Body of pancreas (tissue), 4 donors: Measurements from ENCODE around the gene PPT2. TPM values are rescaled to one million over a fixed set of nuclear protein-coding genes. Genes with fewer than 3 reads are reported as not detected.

Experiments
- ATAC-seq: fragments of 150-250 bp; one replicate; pipeline ENCODE4 v1.9.1; 2016
- DNase-seq, 4 donors: peaks; one replicate each; pipeline ENCODE4 v3.0.0-alpha.2; 2019
- H3K27ac ChIP-seq, 4 donors: fragments of 200-600 bp; sonication (generic); 1 replicate in 3 of 4; 2 replicates in 1 of 4; pipeline versions ENCODE4 v1.5.1 to v1.6.1; 2016 to 2019; ENCODE audit warnings: mild to moderate bottlenecking in 1 of 4, mixed read lengths in 1 of 4, moderate library complexity in 1 of 4
- H3K27me3 ChIP-seq, 2 donors: fragments of 200-600 bp; sonication (generic); one replicate each; pipeline ENCODE4 v1.6.0; 2016; ENCODE audit warnings: mild to moderate bottlenecking in 1 of 2
- H3K36me3 ChIP-seq, 2 donors: fragments of 200-600 bp; sonication (generic); replicated peaks in 1 of 2; 2 replicates each; pipeline ENCODE4 v1.5.1; 2016; ENCODE audit warnings: low read depth in 2 of 2; ENCODE audit not compliant: insufficient read depth in 1 of 2
- H3K4me1 ChIP-seq: fragments of 200-600 bp; sonication (generic); one replicate; pipeline ENCODE4 v1.6.0; 2016
- H3K4me3 ChIP-seq, 2 donors: fragments of 200-600 bp; sonication (generic); 1 replicate in 1 of 2; 2 replicates in 1 of 2; pipeline ENCODE4 v1.5.1; 2016 to 2019
- H3K9me3 ChIP-seq, 3 donors: fragments of 200-600 bp; sonication (generic); 1 replicate in 2 of 3; 2 replicates in 1 of 3; pipeline ENCODE4 v1.5.1; 2016
- POLR2A ChIP-seq, 3 donors: fragments of 450-650 bp; IDR thresholded peaks; one replicate each; pipeline ENCODE4 v1.6.1; 2016; ENCODE audit warnings: antibody characterized with exemption in 3 of 3, mild to moderate bottlenecking in 2 of 3
- WGBS, 2 donors: methylation state at CpG; one replicate each; pipeline ENCODE4 v1.1.5; 2017; 5-methylcytosine and 5-hydroxymethylcytosine counted together
- intact Hi-C: fragments of 100-400 bp; cut with DNase I; formaldehyde crosslinking; loops from one replicate; pipeline ENCODE4 v1.15.1; 2023
- total RNA-seq, 2 donors: library from RNA; depleted of rRNA; stranded (reverse); fragments of >200 nt; gene quantifications; one replicate each; pipeline ENCODE4 v1.1.0, GENCODE V29; 2016
- TF ChIP-seq, protein P1 (sequence below), 7 experiments: fragments of 450-650 bp in 4 of 7; fragments of 200-600 bp in 3 of 7; sonication (generic) in 3 of 7; IDR thresholded peaks; one replicate each; pipeline ENCODE4 v1.5.1; 2016 to 2019; ENCODE audit warnings: antibody characterized with exemption in 7 of 7

The PPT2 gene
- total RNA-seq, 2 donors from 2014 or later, result 3.6 to 9.9 TPM

DNA sequence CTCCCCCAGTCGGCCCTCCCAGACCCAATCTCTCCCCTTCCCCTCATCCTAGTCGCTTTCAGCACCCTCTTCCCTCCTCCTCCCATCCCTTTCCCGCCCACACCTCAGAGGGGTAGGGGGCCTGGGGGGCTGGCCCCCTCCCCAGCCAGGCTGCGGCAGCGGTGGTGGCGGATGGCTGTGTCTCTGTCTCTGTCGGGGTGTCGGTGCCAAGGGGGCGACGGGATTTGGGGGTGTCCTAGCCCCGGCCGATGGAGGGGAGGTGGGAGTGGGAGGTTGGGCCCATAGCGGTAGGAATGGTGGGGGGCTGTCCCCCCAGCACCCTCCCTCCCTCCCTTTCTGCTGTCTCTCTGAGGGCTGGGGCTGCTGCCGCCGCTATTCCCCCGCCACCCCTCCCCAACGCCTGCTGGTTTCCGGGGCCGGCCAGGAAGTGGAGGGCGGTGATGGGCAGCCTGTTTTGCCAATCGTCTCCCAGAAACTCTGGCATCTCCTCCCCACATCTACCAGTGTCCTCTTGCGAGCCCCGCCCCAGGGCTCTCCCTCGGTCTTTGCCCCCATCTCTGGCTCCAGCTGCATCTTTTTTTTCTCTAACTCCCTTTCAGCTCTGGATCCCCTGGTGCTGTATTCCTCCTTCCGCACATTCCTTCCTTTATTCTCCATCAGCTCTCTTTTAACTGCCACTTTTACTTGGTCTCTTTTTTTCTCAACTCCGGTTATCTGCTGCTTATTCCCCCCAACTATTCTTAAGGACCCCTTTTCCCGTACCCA lies 22.0 kb downstream of the PPT2 start, which contains the start of gene AGPAT1:
TSS of gene AGPAT1 (minus strand) at position 374 of the 765 bp plus-strand sequence. CDS start 4,588 bp downstream, outside the sequence.
- Histone ChIP-seq H3K27ac (peak within 1 kb of the TSS; percentile 81 to 94 (median 85)), H3K4me3 (peak within 1 kb of the TSS; percentile 53 to 98), H3K36me3 (no peaks in the 10 kb centered on the region), H3K9me3 (no peaks in the 10 kb centered on the region), H3K4me1 (peaks cover 41% of the 10 kb centered on the region), H3K27me3 (no peaks in the 10 kb centered on the region)
- 1 to 2% methylated on average over 17 to 27 of the region's 27 CpGs for WGBS, 2 donors
- TF ChIP-seq, protein P1, sequence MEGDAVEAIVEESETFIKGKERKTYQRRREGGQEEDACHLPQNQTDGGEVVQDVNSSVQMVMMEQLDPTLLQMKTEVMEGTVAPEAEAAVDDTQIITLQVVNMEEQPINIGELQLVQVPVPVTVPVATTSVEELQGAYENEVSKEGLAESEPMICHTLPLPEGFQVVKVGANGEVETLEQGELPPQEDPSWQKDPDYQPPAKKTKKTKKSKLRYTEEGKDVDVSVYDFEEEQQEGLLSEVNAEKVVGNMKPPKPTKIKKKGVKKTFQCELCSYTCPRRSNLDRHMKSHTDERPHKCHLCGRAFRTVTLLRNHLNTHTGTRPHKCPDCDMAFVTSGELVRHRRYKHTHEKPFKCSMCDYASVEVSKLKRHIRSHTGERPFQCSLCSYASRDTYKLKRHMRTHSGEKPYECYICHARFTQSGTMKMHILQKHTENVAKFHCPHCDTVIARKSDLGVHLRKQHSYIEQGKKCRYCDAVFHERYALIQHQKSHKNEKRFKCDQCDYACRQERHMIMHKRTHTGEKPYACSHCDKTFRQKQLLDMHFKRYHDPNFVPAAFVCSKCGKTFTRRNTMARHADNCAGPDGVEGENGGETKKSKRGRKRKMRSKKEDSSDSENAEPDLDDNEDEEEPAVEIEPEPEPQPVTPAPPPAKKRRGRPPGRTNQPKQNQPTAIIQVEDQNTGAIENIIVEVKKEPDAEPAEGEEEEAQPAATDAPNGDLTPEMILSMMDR (IDR thresholded peaks at IDR 0.05), result no peak
- TF ChIP-seq POLR2A (IDR thresholded peaks at IDR 0.05), result peak in 2 of 3 donors; percentile 49 to 73
- intact Hi-C loops, result no loop called here
- peak; percentile 97 to 98 (median 98) for DNase-seq
- peak; percentile 56 for ATAC-seq

DNA sequence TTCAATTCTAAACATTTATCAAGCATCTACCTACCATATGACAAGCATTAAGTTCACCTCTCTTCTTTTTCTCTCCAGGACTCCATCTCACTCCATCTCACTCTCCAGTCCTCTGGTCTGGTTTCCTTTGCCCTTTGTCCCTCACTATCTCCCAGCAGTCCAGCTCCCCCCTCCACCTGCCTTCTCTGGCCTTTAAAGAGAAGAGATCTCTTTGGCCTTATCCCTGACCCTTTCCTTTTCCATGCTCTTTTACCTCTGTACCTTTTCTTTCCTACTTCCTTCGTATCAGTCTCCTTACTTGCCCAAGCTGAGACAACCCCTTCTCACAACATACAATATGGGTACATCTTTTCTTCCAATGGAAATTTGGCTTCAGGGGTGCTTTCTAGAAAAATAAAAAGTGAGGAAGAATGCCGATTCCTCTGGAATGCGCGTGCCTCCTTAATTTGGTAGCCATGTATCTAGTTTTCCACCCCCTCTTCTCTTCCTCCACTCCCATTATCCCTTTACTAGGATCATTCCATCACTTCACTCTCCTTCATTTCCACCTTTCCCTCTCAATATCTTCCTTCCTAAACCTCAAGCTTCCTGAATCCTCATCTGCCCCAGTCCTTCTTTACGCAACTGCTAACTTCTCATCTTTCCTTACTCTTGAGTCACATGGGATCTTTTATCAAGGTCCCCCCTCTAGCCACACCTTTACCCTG lies 22.7 kb downstream of the PPT2 start:
- peaks cover 41% of the 10 kb centered on the region for H3K4me1 ChIP-seq
- no peak overlapping the region for H3K4me3 ChIP-seq
- peak overlapping the region; percentile 81 to 94 (median 85) for H3K27ac ChIP-seq
- no peaks in the 10 kb centered on the region for H3K36me3 ChIP-seq
- H3K27me3 ChIP-seq, result no peaks in the 10 kb centered on the region
- no peak for DNase-seq
- H3K9me3 ChIP-seq, result no peaks in the 10 kb centered on the region
- 13 to 23% methylated on average over 5 of the region's 5 CpGs for WGBS, 2 donors
- intact Hi-C loops, result no loop called here
- ATAC-seq, result no peak
- TF ChIP-seq, protein P1 (IDR thresholded peaks at IDR 0.05), result no peak
- no peak for TF ChIP-seq POLR2A (IDR thresholded peaks at IDR 0.05)

DNA sequence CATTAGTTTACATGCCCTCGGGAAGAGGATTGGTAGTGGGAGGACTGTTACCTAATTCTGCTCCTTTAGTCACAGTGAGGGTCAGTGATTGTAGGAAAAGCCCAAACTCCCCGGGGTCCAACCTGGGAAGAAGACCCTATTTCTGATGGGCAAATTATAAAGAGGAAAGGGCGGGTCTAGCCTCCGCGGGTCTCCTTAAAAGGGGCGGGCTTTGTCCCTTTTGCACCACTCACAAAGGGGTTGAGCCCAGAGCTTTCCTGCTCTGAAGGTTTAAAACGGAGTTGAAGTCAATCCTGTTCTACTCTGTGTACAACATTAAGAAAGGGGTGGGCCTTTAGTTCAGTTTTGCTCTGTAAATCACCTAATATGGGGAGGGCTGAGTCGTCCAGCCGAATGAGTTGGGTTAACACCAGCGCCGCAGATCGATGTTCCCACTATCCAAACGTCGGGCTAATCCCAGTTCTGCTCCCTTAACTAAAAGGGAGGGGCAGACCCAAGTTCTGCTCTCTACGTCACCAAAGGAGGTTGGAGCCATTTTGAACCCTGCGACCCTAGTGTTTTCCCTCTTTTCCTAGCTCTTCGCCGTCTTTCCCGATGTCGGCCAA lies 23.3 kb downstream of the PPT2 start:
- Histone ChIP-seq H3K9me3 (no peaks in the 10 kb centered on the region), H3K4me3 (no peak overlapping the region), H3K4me1 (peaks cover 41% of the 10 kb centered on the region), H3K36me3 (no peaks in the 10 kb centered on the region), H3K27ac (peak overlapping the region; percentile 81 to 94 (median 85)), H3K27me3 (no peaks in the 10 kb centered on the region)
- TF ChIP-seq, protein P1 (IDR thresholded peaks at IDR 0.05), result no peak
- TF ChIP-seq POLR2A (IDR thresholded peaks at IDR 0.05), result peak in 2 of 3 donors; percentile 35 to 47
- DNase-seq (no peak), ATAC-seq (peak; percentile 0)
- intact Hi-C loops, result no loop called here
- 0% methylated on average over 20 of the region's 20 CpGs for WGBS, 2 donors

DNA sequence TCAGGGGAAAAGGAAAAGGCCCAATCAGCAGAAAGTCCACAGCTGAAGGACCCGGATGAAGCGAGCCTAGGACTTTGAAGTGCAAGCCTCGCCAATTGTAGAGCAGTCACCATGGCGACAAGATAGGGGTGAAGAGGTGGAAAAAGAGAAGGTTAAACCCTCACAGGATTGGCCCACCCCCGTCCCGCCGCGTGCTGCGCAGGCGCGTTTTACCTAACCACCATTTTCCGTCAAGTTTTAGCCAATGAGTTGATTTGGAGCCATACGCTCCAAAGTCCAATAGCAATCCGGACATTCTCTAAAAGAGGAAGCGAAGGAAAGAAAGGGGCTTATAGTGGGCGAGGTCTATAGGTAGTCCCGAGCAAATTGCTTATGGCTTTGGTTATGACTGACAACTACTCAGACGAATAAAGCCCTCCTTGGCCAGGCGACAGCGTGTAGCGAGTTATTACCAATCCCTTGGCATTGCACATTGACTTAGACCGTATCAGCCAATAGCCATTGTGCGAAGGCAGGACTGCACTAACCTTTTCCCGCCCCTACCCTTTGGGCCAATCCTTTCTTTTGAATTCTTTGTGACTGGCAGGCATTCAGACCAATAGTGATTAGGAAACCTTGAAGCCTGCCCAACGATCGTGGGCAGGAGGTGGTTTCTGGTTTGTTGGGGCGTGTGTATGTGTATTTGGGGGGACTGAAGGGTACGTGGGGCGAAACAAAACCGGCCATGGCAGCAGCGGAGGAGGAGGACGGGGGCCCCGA lies 24.0 kb downstream of the PPT2 start, which contains the start of gene RNF5:
TSS of gene RNF5 (plus strand) at position 618 of the 759 bp plus-strand sequence. CDS start at position 725, 107 bp downstream.
- H3K27me3 ChIP-seq, result no peaks in the 10 kb centered on the region
- peak in 2 of 3 donors; percentile 49 to 53 for TF ChIP-seq POLR2A (IDR thresholded peaks at IDR 0.05)
- TF ChIP-seq, protein P1 (IDR thresholded peaks at IDR 0.05), result no peak
- intact Hi-C loops, result no loop called here
- DNase-seq (peak; percentile 97 to 99 (median 98)), ATAC-seq (peak; percentile 87)
- no peaks in the 10 kb centered on the region for H3K9me3 ChIP-seq
- H3K4me3 ChIP-seq, result peak within 1 kb of the TSS; percentile 24 to 52
- H3K27ac ChIP-seq, result peak within 1 kb of the TSS; percentile 81 to 94 (median 85)
- H3K4me1 ChIP-seq, result peaks cover 41% of the 10 kb centered on the region
- WGBS, 2 donors, result 0% methylated on average over 22 to 33 of the region's 33 CpGs
- peaks cover 0 to 2% of the 10 kb centered on the region in 2 donors for H3K36me3 ChIP-seq
